Subcutaneous abdominal adipose tissue (tissue), 5 donors: ENCODE data around the gene ITIH2.
"Not testable (repeated sequence)": the region's sequence is repeated elsewhere in the genome, so short reads cannot be mapped to it uniquely, and the experiment has no call there.

Experiments
- H3K27ac ChIP-seq: one replicate; pipeline ENCODE4 v1.7.0; 2013; ENCODE audit warnings: low read depth, mild to moderate bottlenecking, inconsistent platforms, low read length, moderate library complexity
- H3K27me3 ChIP-seq, 5 donors: one replicate each; pipeline ENCODE4 v1.7.0; 2013; ENCODE audit warnings: low read length in 5 of 5, inconsistent platforms in 1 of 5; ENCODE audit not compliant: control insufficient read depth in 5 of 5, insufficient read depth in 4 of 5
- H3K36me3 ChIP-seq, 5 donors: one replicate each; pipeline ENCODE4 v1.7.0; 2013; ENCODE audit warnings: low read length in 5 of 5; ENCODE audit not compliant: control insufficient read depth in 5 of 5, insufficient read depth in 5 of 5
- H3K4me1 ChIP-seq, 5 donors: one replicate each; pipeline ENCODE4 v1.7.0; 2013; ENCODE audit warnings: low read length in 5 of 5, mild to moderate bottlenecking in 3 of 5, moderate library complexity in 1 of 5; ENCODE audit not compliant: control insufficient read depth in 5 of 5, insufficient read depth in 5 of 5
- H3K4me3 ChIP-seq, 5 donors: one replicate each; pipeline ENCODE4 v1.7.0; 2013; ENCODE audit warnings: low read length in 5 of 5, low read depth in 1 of 5
- H3K9ac ChIP-seq, 5 donors: one replicate each; pipeline ENCODE4 v1.7.0; 2013; ENCODE audit warnings: low read length in 5 of 5, mild to moderate bottlenecking in 4 of 5, moderate library complexity in 3 of 5
- H3K9me3 ChIP-seq, 5 donors: one replicate each; pipeline ENCODE4 v1.7.0; 2013; ENCODE audit warnings: low read length in 5 of 5; ENCODE audit not compliant: control insufficient read depth in 5 of 5
- donor health status: healthy.
- donor health status: healthy.
- donor health status: healthy.
- donor health status: healthy.
- donor health status: healthy.

Gene ITIH2

DNA sequence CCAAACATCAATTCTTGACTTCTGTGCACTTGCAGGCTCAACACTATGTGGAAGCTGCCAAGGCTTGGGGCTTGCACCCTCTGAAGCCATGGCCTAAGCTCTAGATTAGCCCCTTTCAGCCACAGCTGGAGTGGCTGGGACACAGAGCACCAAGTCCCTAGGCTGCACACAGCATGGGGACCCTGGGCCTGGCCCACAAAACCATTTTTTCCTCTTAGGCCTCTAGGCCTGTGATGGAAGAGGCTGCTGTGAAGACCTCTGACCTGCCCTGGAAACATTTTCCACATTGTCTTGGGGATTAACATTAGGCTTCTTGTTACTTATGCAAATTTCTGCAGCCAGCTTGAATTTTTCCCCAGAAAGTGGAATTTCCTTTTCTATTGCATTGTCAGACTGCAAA is 10.7 kb upstream of the ITIH2 start:
- not testable (repeated sequence) for H3K27ac ChIP-seq, H3K4me3 ChIP-seq, H3K27me3 ChIP-seq, H3K9ac ChIP-seq, H3K4me1 ChIP-seq, H3K36me3 ChIP-seq
- H3K9me3 ChIP-seq, result peaks cover 0 to 16% (median 0%) of the 10 kb centered on the region in 5 donors

DNA sequence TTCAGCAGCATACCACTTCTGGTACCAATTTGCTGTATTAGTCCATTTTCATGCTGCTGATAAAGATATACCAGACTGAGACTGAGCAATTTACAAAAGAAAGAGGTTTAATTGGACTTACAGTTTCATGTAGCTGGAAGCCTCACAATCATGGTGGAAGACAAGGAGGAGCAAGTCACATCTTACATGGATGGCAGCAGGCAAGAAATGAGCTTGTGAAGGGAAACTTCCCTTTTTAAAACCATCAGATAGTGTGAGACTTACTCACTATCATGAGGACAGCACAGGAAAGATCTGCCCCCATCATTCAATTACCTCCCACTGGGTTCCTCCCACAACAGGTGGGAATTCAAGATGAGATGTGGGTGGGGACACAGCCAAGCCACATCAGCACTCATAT is 9.9 kb upstream of the ITIH2 start:
- not testable (repeated sequence) for H3K9ac ChIP-seq, H3K4me3 ChIP-seq, H3K27me3 ChIP-seq, H3K36me3 ChIP-seq, H3K4me1 ChIP-seq, H3K27ac ChIP-seq
- H3K9me3 ChIP-seq, result peaks cover 0 to 16% (median 0%) of the 10 kb centered on the region in 5 donors

DNA sequence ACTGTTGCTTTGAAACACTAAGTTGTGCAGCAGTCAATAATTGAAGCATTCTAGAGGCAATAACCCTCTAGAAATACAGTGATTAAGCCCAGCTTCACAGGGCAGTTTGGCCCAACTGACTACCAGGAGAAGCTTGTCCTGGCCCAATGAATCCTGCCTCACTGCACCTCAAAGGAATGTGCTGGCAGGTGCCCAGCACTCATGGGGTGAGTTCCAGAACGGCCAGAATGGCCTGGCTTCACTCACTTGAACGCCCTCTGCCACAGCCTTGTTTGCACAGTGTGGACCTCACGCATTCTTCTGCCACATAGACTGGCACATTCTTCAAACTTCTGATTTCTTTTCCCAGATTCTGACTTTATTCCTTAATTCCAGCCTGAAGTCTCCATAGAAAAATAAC is 6.6 kb upstream of the ITIH2 start:
- Histone ChIP-seq H3K27ac (no peak overlapping the region), H3K4me3 (no peak overlapping the region), H3K27me3 (peaks cover 0 to 3% (median 0%) of the 10 kb centered on the region in 5 donors), H3K36me3 (no peaks in the 10 kb centered on the region), H3K9me3 (peaks cover 0 to 13% (median 0%) of the 10 kb centered on the region in 5 donors), H3K4me1 (no peaks in the 10 kb centered on the region), H3K9ac (no peak overlapping the region)

DNA sequence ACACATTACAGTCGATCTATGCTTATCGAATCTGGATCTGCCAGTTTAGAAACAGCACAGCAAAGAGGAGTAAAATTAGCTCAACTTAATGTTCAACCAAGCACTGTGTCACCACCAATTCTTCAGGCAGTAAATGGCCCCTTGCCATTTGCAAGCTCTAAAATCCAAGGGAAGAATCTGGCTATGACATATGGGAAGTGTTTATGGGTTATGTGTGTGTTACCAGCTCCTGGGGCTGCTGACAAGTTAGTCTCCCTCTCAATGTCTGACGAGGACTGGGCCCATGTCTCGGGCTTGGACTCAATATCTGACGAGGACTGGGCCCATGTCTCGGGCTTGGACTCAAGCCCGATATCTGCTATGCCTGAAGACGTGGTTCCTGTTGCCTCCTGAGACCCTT is 5.7 kb upstream of the ITIH2 start:
- H3K9ac ChIP-seq, result no peak overlapping the region
- no peaks in the 10 kb centered on the region for H3K36me3 ChIP-seq
- H3K9me3 ChIP-seq, result peaks cover 0 to 9% (median 0%) of the 10 kb centered on the region in 5 donors
- peaks cover 0 to 9% (median 2%) of the 10 kb centered on the region in 5 donors for H3K27me3 ChIP-seq
- H3K27ac ChIP-seq, result no peak overlapping the region
- no peaks in the 10 kb centered on the region for H3K4me1 ChIP-seq
- H3K4me3 ChIP-seq, result no peak overlapping the region

DNA sequence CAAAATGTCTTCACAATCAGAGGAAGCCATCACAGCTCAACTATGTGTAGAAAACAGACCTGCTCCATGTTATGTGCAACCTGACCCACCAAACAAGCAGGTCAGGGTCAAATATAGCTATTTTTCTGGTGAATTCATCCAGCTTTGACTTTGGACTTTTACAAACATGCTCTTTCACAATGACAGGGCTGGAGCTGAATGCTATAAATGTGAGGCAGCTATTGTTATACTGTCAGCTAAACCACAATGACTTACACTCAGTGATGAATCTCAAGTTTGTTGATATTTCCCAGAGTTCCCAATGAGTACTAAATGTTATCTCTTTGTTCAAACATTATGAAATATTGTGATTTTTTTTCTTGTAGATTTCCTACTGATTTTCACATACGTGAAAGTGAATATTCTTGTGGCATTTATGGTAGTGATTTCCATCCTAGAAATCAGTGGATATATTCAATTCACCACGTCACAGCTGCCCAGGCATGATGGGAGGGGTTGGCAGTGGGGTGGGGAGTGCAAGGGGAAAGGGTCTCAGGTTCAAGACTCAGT is 2.5 kb upstream of the ITIH2 start:
- Histone ChIP-seq H3K27me3 (peaks cover 0 to 14% (median 11%) of the 10 kb centered on the region in 5 donors), H3K9ac (no peak overlapping the region), H3K27ac (no peak overlapping the region), H3K9me3 (no peaks in the 10 kb centered on the region), H3K4me3 (no peak overlapping the region), H3K4me1 (no peaks in the 10 kb centered on the region), H3K36me3 (no peaks in the 10 kb centered on the region)

DNA sequence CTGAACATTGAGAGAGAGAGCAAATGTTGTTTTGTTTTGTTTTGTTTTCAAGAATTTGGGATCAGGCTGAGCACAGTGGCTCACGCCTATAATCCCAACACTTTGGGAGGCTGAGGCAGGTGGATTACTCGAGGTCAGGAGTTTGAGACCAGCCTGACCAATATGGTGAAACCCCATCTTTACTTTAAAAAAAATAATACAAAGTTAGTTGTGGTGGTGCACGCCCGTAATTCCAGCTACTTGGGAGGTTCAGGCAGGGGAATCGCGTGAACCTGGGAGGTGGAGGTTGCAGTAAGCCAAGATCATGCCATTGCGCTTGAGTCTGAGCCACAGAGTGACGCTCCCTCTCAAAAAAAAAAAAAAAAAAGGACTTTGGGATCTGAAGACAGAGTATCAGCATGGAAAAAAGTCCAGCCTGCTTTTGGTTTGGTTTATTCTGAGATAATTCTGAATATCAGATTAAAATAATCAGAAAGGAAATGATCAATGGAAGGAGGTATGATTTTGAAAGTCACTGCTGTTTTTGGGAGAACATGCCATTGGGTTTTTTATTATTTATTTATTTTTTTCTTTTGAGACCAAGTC is 1.9 kb upstream of the ITIH2 start:
- Histone ChIP-seq H3K9ac (no peak overlapping the region), H3K27ac (no peak overlapping the region), H3K4me1 (no peaks in the 10 kb centered on the region)

DNA sequence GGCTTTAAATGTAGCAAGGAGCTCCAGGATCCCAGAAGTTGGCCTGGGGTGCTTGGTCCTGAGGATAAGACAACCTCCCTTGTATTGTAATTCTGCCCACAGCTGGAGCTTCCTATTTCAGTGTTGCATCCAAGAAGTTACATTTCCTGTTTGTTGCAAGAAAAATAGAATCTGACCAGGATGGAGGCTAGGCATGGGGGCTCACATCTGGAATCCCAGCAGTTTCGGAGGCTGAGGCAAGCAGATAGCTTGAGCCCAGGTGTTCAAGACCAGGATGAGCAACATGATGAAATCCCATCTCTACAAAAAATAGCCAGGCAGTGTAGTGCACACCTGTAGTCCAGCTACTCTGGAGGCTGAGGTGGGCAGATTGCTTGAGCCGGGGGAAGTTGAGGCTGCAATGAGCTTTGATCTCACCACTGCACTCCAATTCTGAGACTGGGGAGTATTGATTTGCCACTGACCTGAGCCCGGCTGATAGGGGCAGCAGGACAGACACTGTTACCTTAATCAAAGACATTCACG is 766 bp upstream of the ITIH2 start:
- H3K9ac ChIP-seq, result no peak overlapping the region
- H3K27ac ChIP-seq, result no peak overlapping the region
- H3K4me3 ChIP-seq, result no peak overlapping the region
- no peaks in the 10 kb centered on the region for H3K36me3 ChIP-seq
- H3K27me3 ChIP-seq, result peaks cover 0 to 19% (median 11%) of the 10 kb centered on the region in 5 donors
- H3K4me1 ChIP-seq, result no peaks in the 10 kb centered on the region
- H3K9me3 ChIP-seq, result no peaks in the 10 kb centered on the region

More for the DNA sequence above, 1.9 kb upstream of the ITIH2 start:
- H3K9me3 ChIP-seq, result no peaks in the 10 kb centered on the region
- no peak overlapping the region for H3K4me3 ChIP-seq
- no peaks in the 10 kb centered on the region for H3K36me3 ChIP-seq
- H3K27me3 ChIP-seq, result peaks cover 0 to 17% (median 11%) of the 10 kb centered on the region in 5 donors

DNA sequence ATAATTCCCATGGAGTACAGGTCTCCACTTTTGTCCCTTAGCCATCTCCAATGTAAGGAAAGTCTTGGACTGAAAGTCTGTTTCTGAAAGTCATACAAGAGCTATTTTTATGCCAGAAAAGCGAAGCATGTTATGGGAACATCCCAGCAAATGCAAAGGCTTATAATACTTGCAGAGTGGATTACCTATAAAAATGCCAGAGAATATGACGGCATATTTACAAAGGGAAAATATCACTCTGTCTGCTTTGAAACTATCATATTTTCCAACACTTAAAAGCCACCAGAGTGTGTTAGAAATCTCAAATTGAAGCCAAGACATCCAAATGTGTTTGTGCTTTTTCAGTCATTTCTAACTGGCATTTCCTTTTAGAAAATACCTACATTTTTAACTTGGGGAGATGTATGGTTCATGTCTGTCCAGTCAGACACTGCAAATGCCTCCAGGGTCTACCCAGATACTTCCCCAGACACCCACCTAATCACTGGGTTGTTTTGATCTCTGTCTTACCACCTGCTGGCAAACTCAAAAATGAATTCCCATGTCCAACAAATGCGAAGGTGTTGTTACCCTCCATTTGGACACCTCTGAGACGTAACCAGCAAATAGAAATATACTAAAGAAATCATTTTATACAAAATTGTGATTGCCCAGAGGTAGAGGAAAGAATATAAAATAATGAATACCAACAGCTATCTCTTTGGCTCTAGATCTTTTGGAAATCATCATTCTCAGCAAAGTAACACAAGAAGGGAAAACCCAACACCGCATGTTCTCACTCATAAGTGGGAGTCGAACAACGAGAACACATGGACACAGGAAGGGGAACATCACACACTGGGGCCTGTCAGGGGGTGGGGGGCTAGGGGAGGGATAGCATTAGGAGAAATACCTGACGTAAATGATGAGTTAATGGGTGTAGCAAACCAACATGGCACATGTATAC is 1.2 kb downstream of the ITIH2 start:
- no peaks in the 10 kb centered on the region for H3K4me1 ChIP-seq
- H3K27ac ChIP-seq, result no peak overlapping the region
- no peaks in the 10 kb centered on the region for H3K9me3 ChIP-seq
- H3K9ac ChIP-seq, result no peak overlapping the region
- H3K27me3 ChIP-seq, result peaks cover 0 to 19% (median 11%) of the 10 kb centered on the region in 5 donors
- no peaks in the 10 kb centered on the region for H3K36me3 ChIP-seq
- no peak overlapping the region for H3K4me3 ChIP-seq

DNA sequence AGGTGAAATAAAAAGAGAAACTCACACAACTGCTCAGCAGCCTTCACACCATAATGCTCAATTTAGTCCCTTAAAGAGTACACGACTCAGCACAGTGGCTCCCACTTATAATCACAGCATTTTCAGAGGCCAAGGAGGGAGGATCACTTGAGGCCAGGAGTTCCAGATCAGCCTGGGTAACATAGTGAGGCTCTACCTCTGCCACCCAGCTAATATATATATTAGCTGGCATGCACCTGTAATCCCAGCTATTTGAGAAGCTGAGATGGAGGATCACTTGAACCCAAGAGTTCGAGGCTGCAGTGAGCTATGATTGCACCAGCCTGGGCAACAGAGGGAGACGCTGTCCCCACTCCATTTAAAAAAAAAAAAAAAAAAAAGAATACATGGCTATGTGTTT is 2.2 kb downstream of the ITIH2 start:
- H3K27me3 ChIP-seq, result peaks cover 0 to 19% (median 11%) of the 10 kb centered on the region in 5 donors
- H3K27ac ChIP-seq, result no peak overlapping the region
- H3K4me1 ChIP-seq, result no peaks in the 10 kb centered on the region
- H3K9me3 ChIP-seq, result no peaks in the 10 kb centered on the region
- H3K9ac ChIP-seq, result no peak overlapping the region
- H3K4me3 ChIP-seq, result no peak overlapping the region
- H3K36me3 ChIP-seq, result no peaks in the 10 kb centered on the region
